NOMO-1 treated with dmso at 0.1 percent for 144 hours (cell line): ENCODE data around the gene ENHO.
"Not testable (repeated sequence)": the region's sequence is repeated elsewhere in the genome, so short reads cannot be mapped to it uniquely, and the experiment has no call there.

Experiments used
- DNase-seq: peaks from one replicate; lab custom pipeline; 2025; ENCODE audit not compliant: unreplicated experiment; lab: John Stamatoyannopoulos, UW

Gene ENHO

GRCh38 chr9:34532041-34532440 is 9.3 kb upstream of the ENHO start:
- DNase-seq: not testable (repeated sequence)

GRCh38 chr9:34526026-34526425 is 3.2 kb upstream of the ENHO start:
- no peak for DNase-seq

GRCh38 chr9:34524349-34524748 is 1.6 kb upstream of the ENHO start:
- no peak for DNase-seq

- no peak for DNase-seq
Observed at GRCh38 chr9:34522091-34522887, 501 bp downstream of the ENHO start.

GRCh38 chr9:34521406-34522045 is 1.3 kb downstream of the ENHO start:
- DNase-seq: no peak

GRCh38 chr9:34520505-34521385 is 2.0 kb downstream of the ENHO start:
- DNase-seq: peak; percentile 24

- DNase-seq: no peak
Observed at GRCh38 chr9:34520096-34520495, 2.7 kb downstream of the ENHO start.

GRCh38 chr9:34519321-34520020 is 3.3 kb downstream of the ENHO start:
- no peak for DNase-seq

GRCh38 chr9:34518896-34519295 is 3.9 kb downstream of the ENHO start:
- DNase-seq: no peak

GRCh38 chr9:34518110-34518616 is 4.6 kb downstream of the ENHO start:
- DNase-seq: no peak

GRCh38 chr9:34517185-34517584 is 5.6 kb downstream of the ENHO start:
- DNase-seq: no peak

GRCh38 chr9:34515959-34516358 is 6.8 kb downstream of the ENHO start:
- no peak for DNase-seq

- DNase-seq: no peak
Observed at GRCh38 chr9:34514816-34515215, 8.0 kb downstream of the ENHO start.

- no peak for DNase-seq
Observed at GRCh38 chr9:34514401-34514800, 8.4 kb downstream of the ENHO start.

- no peak for DNase-seq
Observed at GRCh38 chr9:34513567-34514214, 9.1 kb downstream of the ENHO start.

GRCh38 chr9:34512131-34513078 is 10.4 kb downstream of the ENHO start:
- no peak for DNase-seq

GRCh38 chr9:34510497-34511468 is 12.0 kb downstream of the ENHO start:
- DNase-seq: no peak

- DNase-seq: no peak
Observed at GRCh38 chr9:34508951-34509350, 13.8 kb downstream of the ENHO start.
